ENCODE data around the gene P2RX5.

DNA sequence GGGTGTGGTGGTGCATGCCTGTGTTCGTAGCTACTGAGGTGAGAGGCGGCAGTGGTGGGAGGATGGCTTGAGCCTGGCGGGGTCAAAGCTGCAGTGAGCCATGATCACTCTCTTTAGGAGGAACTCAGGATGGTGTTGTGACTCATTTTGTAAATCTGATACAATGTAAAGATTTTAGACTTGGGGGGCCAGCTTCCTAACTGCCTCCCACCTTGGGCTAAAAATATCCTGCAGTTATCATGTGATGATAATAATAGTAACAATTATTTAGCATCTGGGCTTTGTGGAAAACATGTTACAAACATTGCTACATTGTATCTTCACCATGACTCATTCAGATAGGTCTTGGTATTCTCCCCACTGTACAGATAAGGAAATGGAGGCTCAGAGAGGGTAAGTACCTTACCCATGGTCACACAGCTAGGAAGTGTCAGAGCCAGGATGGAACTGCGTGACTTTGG is 52.0 kb downstream of the P2RX5 start:
- TF ChIP-seq CTCF (IDR thresholded peaks at IDR 0.05) = no peak
- TF ChIP-seq SIN3A (IDR thresholded peaks at IDR 0.05; ENCODE audit: borderline replicate concordance, insufficient read depth, low read depth, low read length) = no peak
- no peak for TF ChIP-seq POLR2AphosphoS5 (IDR thresholded peaks at IDR 0.05; ENCODE audit: low read depth, low read length)

Measured in Panc1 (cell line).